Forelimb muscle (tissue), 1 donor: ENCODE results near the gene CTAGE1. TPM values are rescaled to one million over a fixed set of nuclear protein-coding genes. Genes with fewer than 3 reads are reported as not detected.
"Not testable (repeated sequence)": the region's sequence is repeated elsewhere in the genome, so short reads cannot be mapped to it uniquely, and the experiment has no call there.

Experiments used
- DNase-seq: peaks from one replicate; pipeline ENCODE4 v3.0.0-alpha.2; 2013; ENCODE audit warnings: low read depth
- polyA plus RNA-seq: library from polyadenylated mRNA; unstranded; fragments of 120-200 nt; gene quantifications from one replicate; pipeline ENCODE4 v1.2.1, GENCODE V29; 2013; ENCODE audit not compliant: insufficient read length

CTAGE1 gene, protein sequence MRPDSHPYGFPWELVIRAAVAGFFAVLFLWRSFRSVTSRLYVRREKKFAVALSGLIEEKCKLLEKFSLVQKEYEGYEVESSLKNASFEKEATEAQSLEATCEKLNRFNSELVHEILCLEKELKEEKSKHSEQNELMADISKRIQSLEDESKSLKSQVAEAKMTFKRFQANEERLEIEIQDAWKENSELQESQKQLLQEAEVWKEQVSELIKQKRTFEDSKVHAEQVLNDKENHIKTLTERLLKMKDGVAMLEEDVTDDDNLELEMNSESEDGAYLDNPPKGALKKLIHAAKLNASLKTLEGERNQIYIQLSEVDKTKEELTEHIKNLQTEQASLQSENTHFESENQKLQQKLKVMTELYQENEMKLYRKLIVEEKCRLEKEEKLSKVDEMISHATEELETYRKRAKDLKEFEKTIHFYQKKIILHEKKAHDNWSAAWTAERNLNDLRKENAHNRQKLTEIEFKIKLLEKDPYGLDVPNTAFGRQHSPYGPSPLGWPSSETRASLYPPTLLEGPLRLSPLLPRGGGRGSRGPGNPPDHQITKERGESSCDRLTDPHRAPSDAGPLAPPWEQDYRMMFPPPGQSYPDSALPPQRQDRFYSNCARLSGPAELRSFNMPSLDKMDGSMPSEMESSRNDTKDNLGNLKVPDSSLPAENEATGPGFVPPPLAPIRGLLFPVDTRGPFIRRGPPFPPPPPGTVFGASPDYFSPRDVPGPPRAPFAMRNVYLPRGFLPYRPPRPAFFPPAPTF
- not detected for polyA plus RNA-seq

DNA sequence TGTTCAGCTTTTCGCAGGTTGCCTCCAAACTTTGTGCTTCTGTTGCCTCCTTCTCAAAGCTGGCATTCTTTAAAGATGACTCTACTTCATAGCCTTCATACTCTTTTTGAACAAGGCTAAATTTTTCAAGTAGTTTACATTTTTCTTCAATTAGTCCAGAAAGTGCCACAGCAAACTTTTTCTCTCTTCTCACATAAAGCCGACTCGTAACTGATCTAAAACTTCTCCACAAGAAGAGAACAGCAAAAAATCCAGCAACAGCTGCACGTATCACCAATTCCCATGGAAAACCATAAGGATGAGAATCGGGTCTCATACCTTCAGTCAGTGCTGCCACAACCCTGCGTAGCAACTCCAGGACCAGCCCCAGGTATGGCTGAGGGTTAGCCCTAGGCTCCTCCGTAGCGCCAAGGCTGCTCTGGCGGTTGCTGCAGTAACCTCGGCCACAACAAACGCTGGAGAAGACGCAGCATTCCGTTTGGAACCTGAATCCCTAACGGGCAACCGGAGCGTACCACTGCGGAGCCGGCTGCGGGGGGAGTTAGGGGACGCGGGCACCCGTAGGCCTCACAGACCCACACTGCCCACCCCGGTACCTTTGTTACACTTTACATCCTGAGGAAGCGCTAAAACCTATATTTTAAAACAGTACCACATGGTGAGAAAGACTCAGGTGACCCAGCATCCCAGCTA, at the start of gene CTAGE1:
TSS of gene CTAGE1 (minus strand) at position 420 of the 693 bp plus-strand sequence. CDS start at position 316, 104 bp downstream.
- DNase-seq: no peak

- DNase-seq: no peak
Observed at GRCh38 chr18:22466608-22467395, 49.1 kb upstream of the CTAGE1 start.

GRCh38 chr18:22465859-22466457, 48.2 kb upstream of the CTAGE1 start:
- peak; percentile 26 for DNase-seq

GRCh38 chr18:22463076-22463475, 45.4 kb upstream of the CTAGE1 start:
- DNase-seq: no peak

- no peak for DNase-seq
Observed at GRCh38 chr18:22459491-22459890, 41.8 kb upstream of the CTAGE1 start.

DNA sequence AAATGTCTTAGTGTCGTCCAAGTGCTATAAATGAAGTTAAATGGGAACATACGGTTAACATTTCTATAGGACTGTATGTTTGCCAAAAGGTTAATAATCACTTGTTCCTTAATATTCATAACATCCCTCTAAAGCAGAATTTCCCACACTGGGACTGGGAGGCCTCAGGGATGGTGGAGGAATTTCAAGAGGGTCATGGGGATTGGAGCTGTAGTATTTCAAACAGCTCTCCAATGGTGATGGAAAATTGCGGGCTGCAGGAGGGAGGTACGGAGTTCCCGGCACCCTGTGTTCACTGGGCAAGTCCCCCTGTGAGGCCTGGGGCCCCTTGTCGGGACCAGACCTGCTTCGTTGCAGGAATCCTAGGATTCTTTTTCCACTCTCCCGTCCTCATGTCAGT, 39.8 kb upstream of the CTAGE1 start:
- DNase-seq: no peak

DNA sequence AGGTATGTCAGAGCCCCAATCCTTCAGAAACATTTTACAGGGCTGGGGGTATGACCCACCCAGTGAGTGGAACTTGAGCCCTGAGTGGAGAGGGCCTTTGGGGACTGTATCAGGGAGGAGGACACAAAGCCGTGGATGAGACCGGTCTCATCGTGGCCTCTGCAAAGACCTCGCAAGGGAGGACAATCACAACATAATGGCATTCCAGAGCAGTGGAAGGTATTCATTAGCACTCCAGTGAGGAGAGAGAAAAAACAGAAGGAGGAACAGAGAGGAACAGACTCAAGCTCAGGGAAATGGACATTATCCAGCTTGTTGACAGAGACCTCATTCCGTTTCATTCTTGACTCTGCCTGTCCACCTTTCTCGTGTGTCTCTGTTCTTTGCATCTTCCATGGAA, 38.8 kb upstream of the CTAGE1 start:
- DNase-seq: no peak

GRCh38 chr18:22456116-22456480, 38.4 kb upstream of the CTAGE1 start:
- DNase-seq: no peak

GRCh38 chr18:22455425-22456115, 37.9 kb upstream of the CTAGE1 start:
- no peak for DNase-seq

GRCh38 chr18:22453315-22453714, 35.6 kb upstream of the CTAGE1 start:
- DNase-seq: no peak

DNA sequence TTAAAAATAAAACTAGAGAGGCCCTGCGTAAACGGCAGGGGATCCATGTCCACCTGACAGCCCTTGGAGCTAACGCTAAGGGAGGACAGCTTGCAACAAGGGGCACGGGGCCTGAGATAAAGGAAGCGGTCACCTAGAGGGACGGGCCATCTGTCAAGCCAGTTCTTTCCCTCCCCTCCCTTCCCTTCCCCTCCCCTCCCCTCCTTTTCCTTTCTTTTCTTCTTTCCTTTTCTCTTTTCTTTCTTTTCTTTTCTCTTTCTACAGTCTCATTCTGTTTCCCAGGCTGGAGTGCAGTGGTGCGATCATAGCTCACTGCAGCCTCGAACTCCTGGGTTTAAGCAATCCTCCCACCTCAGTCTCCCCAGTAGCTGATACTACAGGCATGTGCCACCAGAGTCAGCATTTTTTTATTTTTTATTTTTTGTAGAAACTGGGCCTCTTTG, 34.5 kb upstream of the CTAGE1 start:
- no peak for DNase-seq

GRCh38 chr18:22451796-22452195, 34.1 kb upstream of the CTAGE1 start:
- DNase-seq: no peak

DNA sequence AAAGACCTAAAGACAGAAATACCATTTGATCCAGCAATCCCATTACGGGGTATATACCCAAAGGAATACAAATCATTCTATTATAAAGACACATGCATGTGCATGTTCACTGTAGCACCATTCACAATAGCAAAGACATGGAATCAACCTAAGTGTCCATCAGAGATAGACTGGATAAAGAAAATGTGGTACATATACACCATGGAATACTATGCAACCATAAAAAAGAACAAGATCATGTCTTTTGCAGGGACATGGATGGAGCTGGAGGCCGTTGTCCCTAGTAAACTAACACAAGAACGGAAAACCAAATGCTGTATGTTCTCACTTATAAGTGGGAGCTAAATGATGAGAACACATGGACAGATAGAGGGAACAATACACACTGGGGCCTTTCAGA, 33.1 kb upstream of the CTAGE1 start:
- not testable (repeated sequence) for DNase-seq

GRCh38 chr18:22450318-22450717, 32.6 kb upstream of the CTAGE1 start:
- not testable (repeated sequence) for DNase-seq

GRCh38 chr18:22449753-22450152, 32.0 kb upstream of the CTAGE1 start:
- DNase-seq: not testable (repeated sequence)

DNA sequence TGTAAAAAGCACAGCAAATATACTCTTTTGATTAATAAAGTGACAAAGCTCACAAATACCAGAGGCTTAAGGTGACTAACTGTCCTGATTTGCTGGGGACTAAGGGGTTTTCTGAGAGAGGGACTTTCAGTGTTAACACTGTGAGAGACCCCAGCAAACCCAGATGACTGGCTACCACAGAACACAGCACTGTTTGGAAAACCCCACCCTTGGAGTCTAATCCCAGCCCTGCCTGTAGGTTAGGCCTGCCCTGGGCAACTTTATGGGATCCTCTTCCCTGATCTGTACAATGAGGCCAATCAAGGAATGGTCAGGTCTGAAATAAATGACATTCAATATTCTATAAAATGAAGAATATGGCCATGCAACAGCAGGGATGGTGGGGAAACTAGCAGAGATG, 30.5 kb upstream of the CTAGE1 start:
- no peak for DNase-seq

GRCh38 chr18:22447792-22448191, 30.1 kb upstream of the CTAGE1 start:
- DNase-seq: no peak

DNA sequence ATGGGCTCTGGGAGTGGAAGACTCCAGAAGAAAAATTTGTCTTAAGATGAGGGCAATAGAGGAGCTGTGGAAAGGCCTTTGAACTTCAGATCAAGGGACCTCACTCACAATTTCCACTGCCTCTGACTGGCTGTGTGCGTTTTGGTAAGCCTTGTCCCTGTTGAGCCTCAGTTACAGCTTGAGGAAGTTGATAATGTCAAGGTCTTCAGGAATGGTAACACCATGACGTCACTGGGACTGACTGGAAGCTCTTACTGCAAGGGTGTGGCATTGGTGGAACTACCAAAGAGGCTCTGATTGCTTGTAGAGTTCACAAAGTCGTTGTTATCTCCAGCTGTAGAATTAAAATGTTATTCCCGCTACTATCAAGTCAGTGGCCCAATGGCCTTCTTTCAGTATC, 29.2 kb upstream of the CTAGE1 start:
- DNase-seq: no peak

GRCh38 chr18:22446325-22446724, 28.6 kb upstream of the CTAGE1 start:
- DNase-seq: no peak

DNA sequence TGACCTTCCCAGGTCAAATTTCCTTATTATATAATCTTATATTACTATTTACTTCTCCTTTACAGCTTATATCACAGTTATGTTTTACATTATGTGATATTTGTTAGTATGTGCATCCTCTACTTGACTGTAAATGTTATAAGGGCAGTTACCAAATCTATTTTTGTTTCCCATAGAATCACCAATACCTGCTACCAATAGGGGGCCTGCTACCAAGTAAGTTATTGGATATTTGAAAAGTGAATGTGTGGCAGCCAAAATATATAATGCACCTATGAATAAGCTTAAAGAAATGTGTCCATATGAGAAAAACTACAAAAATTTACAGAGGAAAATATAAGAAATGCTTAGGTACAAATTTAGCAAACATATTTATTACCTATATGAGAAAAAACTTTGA, 23.9 kb upstream of the CTAGE1 start:
- no peak for DNase-seq

DNA sequence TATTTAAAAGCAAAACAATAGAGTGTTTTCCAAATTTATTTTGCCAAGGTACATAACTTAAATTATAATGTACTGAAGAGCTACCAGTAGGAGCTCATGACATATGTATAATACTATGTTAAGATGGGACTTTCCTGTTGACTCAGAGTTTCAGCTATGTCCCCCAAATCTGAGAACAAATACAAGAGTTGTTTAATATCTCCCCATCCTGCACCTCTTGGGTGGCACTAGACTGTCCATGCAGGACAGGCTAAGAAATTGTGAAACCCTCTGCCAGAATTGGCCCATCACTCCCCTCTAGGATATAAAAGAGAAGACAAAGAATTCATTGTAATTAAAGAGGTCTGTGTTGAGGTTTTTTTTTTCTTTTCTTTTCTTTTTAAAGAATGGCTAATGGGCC, 21.7 kb upstream of the CTAGE1 start:
- no peak for DNase-seq
